HG03066 (cell line): ENCODE data around the gene RHOF.
"Not testable (repeated sequence)": the region's sequence is repeated elsewhere in the genome, so short reads cannot be mapped to it uniquely, and the experiment has no call there.

ENCODE experiments used
- ATAC-seq: cut with Tn5 transposase; IDR thresholded peaks from one replicate; pipeline ENCODE4 v1.9.1; 2021; ENCODE audit warnings: low read depth; ENCODE audit not compliant: unreplicated experiment

Gene RHOF

GRCh38 chr12:121776190-121777098 is 17.0 kb downstream of the RHOF start:
- ATAC-seq: peak; percentile 51

- ATAC-seq: no peak
These were observed 18.0 kb downstream of the RHOF start for GRCh38 chr12:121775501-121775900.

- ATAC-seq: no peak
These were observed 18.5 kb downstream of the RHOF start for GRCh38 chr12:121774968-121775474.

GRCh38 chr12:121773011-121773777 is 20.3 kb downstream of the RHOF start:
- ATAC-seq: peak; percentile 61

GRCh38 chr12:121770813-121771625 is 22.5 kb downstream of the RHOF start:
- no peak for ATAC-seq

- ATAC-seq: no peak
These were observed 23.1 kb downstream of the RHOF start for GRCh38 chr12:121770388-121770787.

- no peak for ATAC-seq
These were observed 23.6 kb downstream of the RHOF start for GRCh38 chr12:121769831-121770301.

- ATAC-seq: no peak
These were observed 24.1 kb downstream of the RHOF start for GRCh38 chr12:121769297-121769830.

- ATAC-seq: no peak
These were observed 25.9 kb downstream of the RHOF start for GRCh38 chr12:121767525-121768016.

- no peak for ATAC-seq
These were observed 27.0 kb downstream of the RHOF start for GRCh38 chr12:121766290-121767039.

GRCh38 chr12:121765573-121765972 is 27.9 kb downstream of the RHOF start:
- ATAC-seq: no peak

- no peak for ATAC-seq
These were observed 28.7 kb downstream of the RHOF start for GRCh38 chr12:121764808-121765207.

GRCh38 chr12:121762269-121762668 is 31.2 kb downstream of the RHOF start:
- ATAC-seq: no peak

GRCh38 chr12:121758536-121758935 is 35.0 kb downstream of the RHOF start:
- not testable (repeated sequence) for ATAC-seq

GRCh38 chr12:121755591-121755990 is 37.9 kb downstream of the RHOF start:
- no peak for ATAC-seq

GRCh38 chr12:121754836-121755235 is 38.7 kb downstream of the RHOF start:
- ATAC-seq: no peak

- ATAC-seq: no peak
These were observed 39.6 kb downstream of the RHOF start for GRCh38 chr12:121753844-121754264.

GRCh38 chr12:121751749-121752351 is 41.6 kb downstream of the RHOF start:
- ATAC-seq: no peak

- no peak for ATAC-seq
These were observed 42.5 kb downstream of the RHOF start for GRCh38 chr12:121751034-121751433.
